GF-D8 (cell line): ENCODE results near the gene AMT.
A peak's percentile ranks its signal among the peaks of the same experiment; 100 is the strongest.

Experiments
- DNase-seq: peaks from one replicate; lab custom pipeline; 2025; lab: John Stamatoyannopoulos, UW

Gene AMT, protein sequence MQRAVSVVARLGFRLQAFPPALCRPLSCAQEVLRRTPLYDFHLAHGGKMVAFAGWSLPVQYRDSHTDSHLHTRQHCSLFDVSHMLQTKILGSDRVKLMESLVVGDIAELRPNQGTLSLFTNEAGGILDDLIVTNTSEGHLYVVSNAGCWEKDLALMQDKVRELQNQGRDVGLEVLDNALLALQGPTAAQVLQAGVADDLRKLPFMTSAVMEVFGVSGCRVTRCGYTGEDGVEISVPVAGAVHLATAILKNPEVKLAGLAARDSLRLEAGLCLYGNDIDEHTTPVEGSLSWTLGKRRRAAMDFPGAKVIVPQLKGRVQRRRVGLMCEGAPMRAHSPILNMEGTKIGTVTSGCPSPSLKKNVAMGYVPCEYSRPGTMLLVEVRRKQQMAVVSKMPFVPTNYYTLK

DNA sequence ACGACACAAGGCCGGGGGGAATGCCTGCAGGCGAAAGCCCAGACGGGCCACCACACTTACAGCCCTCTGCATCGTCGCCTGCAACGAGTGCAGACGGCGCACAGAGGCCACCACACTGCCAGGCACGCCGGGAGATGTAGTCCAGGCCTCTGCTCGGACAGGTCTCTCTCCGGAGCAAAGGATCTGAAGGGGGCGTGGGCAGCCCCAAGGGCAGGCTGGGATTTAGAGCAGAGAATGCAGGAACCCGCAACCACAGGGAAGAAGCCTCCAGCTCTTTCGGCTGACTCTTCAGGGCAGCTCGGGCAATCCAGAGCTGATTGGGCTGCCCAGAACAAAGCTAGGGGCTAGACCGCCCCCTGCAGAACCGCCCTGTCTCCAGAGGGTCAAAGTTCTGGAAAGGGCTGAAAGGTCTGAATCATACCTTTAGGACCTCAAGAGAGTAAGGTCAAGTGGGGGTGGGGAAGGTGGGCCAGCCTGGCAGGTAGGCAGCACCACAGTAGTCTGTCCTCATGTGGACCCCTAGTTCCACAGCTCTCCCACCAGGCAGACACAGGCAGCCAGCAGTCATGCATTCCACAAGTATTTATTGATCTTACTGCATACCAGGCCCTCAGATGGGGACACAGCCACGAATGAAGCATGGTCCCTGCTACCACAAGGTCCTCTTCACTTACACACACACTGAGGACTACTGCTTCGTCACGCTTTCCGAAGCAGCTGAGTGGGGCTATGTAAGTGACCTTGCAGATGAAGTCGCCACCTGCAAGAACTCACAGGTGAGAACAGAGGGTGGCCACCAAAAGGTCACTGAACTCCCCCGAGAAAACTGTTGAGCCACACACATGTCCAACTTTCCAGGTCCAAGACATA lies at the start of gene AMT:
TSS of gene AMT (minus strand) at position 95 of the 870 bp plus-strand sequence. CDS start at position 72, 23 bp downstream.
- no peak for DNase-seq

DNA sequence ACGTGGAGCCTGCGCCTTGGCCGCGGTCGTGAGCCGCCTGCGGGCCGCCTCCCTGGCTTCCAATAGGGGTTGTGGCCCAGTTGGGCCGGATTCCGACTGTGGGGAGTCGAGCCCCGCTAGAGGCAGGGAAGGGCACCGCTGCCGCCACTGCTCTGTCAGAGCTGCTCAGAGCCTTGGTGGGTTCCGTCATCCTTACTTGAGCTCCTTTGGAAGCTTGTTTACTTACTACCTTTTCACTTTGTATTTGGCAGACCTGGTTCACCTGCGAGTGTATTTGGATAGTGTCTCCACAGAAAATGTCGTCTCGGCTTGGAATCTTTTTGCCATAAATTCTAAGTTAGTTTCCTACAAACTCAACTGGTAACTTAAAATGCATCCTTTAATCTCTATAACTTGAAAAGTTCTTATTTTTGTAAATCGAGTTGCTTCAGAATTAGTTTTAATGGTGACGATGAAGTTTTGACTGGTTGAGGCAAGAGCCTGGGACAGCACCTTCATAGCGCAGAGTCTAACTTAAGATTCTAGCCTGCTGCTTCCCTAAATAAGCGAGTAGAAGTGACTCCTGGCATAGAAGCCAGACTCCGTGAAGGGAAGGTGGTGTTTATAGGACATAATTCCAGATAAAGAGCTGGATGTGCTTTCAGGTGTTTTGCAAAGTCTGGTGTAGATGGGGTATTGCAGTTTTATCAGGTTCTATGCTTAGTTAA lies 48.6 kb upstream of the AMT start:
- DNase-seq, result peak; percentile 13

DNA sequence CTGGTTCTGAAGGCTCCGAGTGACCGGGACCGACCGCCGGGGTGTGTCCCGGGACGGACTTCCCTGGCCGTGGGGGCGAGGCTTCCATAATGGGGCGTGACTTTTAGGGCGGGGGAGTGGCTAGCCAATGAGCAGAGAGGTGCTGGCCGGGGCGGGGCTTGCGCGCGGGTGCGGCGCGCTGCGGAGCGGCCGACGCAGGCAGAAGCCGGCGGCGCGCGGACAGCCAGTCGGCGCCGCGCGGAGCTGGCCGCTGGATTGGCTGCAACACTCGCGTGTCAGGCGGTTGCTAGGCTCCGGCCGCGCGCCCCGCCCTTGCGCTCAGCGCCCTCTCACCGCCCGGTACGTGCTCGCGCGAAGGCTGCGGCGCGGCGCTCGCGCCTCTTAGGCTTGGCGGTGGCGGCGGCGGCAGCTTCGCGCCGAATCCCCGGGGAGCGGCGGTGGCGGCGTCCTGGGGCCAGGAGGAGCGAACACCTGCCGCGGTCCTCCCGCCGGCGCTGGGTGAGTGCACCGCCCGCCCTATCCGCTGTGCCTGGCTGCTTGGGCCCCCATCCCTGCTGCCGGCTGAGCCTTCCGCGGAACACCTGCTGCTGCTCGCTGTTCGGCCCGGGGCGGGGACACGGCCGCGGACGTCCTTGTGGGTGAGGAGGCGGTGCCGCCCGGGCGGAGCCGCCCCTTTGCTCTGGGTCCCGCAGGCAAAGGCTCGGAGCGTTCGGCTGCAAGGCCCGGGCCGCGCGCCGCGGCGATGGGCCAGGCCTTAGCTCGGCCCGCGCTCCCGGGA lies 47.9 kb upstream of the AMT start, which contains the start of gene DAG1:
TSS of gene DAG1 (plus strand) at position 332 of the 778 bp plus-strand sequence. CDS start 40,268 bp downstream, outside the sequence.
- DNase-seq, result peak; percentile 84

DNA sequence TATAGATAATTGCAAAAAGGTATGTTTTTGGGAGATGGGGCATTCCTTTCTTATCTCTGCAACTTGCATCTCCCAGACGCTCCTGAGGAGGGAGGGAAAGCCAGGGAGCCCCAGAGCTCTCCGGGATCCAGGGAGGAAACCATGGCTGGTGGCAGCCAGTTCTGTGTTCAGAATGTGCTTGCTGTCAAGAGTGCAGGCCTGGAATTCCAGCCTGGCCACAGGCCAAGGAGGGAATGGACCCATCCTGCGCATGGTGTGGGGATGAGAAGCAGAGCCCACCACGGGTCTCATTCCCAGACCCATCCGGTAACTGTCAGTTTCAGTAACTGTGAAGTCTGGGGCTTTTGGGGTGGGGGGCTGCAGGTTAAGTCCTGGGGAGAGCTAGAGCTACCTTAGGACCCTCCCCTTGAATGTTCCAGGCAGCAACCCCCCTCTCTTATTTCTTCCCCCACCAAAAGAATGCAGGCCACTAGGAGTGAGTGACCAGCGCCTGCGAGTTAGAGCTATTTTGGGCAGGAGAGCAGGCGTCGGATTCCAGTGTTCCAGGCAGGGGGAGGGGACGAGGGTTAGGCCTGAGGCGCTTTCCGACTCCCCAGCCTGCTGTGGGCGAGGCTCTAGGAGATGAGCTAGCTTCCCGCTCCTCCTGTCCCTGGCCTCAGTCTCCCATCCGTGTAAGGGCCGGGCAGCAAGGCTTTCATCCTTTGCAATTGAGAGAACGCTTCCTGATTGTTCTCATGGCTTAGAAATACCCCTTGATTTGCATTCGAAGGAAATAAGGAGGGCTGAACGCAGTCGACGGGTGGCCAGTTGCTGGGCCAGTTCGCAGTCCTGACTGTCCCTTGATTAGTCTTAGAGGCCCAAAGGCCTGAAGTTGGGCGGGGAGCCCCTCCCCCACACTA lies 47.0 kb upstream of the AMT start:
- DNase-seq, result no peak

DNA sequence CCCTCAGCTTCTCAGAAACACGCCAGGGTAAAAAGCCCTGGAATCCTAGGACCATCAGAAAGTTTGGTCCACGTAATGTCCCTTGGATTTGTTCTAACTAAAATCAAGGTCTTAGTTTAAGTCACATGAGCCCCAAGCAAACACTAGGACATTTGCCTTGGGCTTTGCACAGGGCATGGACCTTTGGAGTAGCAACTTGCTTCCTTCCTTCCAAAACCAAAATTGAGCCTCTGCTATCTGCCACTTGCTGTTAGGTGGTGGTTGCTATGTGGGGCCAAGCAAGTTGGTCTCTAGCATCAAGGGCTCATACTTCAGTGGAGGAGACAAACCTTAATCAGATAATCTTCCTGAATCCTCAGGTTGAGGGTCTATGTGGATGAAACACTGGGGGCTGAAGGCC lies 43.8 kb upstream of the AMT start:
- DNase-seq, result no peak

DNA sequence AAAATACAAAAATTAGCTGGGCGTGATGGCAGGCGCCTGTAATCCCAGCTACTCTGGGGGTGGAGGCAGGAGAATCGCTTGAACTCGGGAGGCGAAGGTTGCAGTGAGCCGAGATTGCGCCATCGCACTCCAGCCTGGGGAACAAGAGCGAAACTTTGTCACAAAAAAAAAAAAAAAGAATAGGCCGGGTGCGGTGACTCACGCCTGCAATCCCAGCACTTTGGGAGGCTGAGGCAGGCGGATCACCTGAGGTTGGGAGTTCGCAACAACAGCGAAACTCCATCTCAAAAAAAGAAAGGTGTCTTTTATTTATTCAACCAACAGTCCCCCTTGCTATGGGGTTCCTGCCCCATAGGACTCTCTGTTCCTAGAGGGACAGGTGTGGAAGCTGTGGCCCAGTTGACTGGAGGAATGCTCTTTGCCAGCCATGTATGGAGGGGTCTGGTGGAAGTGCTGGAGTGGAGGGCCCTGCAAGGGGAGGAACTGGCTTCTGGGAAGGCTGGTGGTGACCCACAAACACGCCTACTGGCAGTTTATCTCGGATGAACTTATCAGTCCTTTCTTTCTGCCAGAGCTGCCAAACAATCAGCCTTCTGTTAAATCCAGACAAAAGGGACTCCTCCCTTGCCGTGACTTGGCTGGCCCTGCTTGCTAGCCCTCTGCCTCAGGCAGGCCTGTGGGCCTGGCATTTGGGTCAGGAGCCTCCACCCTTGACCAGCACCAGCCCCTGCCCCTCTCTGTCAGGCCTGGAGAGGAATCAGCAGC lies 43.2 kb upstream of the AMT start:
- no peak for DNase-seq

DNA sequence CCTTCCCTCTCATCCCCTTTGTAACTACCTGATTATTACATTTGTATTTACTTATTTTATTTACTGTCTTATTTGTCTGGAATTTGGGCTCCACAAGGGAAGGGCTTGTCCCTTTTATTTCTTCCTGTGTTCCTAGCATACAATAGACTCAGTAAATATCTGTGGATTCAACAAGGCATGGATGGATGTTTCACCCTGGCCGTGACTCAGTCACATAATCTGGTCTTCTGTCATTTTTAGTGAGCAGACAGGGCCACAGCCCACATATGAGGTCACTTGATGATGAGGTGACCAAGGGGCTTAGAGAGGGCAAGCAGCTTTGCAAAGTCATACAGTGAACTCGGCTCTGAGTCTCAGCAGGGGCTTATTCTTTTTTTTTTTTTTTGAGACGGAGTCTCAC lies 39.9 kb upstream of the AMT start:
- no peak for DNase-seq

DNA sequence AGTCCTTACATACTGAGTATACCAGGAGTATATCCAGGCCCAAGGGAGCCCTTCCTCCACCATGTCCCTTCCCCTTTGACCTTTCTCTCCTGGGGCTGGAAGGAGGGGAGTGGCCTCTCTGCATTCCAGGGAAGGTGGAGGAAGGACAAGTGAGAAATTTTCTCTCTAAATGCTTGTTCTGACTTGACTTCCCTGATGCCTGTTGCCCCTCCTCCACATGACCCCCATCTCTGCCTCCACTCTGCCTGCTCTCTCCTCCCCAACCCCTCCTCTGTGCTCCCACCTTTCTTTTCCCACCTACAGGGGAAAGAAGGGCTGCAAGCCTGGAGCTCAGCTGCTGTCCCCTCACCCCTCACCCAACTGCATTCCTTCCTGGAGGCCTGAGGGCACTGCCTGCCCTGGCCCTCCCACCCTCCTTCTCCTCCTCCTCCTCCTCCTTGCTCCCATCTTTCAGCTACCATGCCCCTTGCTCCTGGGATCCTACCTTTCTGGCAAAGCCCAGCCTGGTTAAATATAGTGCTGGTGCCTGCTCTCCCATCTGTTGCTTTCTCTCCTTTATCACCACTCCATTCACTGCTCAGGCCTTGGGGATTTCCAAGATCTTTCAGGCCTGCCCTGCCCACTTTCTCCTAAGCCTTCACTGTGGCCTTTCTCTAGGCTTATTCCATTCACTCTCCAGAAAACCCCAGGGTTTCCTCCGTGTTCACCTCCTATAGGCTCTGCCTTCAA lies 39.3 kb upstream of the AMT start:
- DNase-seq, result no peak

DNA sequence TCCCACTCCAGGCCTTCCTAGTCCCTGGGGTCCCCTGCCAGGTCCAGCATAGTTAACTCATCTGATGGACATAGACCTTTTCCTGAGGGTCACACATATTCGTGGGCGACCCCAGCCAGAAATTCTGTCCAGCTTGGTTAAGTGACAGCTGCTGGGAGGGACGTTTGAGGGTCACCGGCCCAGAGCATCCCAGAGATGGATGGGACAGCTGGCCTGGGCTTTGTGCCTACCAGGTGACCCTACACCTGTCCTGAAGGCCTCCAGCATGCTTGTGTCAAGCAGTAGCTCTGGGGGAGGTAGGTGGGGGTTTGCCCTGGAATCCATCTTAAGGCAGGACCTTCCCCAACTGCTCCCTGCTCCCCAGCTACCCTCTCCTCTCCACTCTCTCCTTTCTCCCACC lies 38.7 kb upstream of the AMT start:
- DNase-seq, result no peak

DNA sequence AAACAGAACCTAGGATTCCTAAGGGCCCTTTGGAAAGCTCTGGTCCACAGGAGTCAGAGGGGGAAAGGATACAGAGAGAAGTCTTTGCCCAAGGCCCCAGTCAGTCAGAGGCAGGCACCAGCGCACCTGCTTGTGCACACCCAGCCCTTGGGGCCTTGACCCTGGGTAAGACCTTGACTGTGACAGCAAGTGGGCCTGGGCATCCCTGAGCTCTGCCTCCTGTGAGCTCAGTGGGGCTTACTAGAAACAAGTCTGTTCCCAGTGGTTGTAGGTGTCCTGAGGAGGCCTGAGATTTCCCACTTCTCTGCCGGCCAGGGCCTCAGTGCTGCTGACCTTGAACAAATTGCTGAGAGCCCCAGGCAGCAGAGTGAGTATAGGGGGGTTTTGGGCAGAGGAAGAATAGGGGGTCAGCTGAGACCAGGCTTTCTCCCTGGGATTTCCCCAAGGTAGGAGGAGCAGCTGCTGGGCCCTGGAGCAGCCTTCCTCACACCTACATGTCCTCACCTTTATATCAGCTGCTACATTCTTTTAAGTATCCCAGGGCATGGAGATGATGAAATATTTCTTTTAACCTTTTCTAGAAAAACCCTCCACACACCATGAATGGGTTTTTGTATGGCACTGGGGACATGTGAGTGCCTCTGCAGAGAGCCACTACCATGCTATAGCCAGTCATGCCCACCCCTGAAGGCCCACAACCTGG lies 38.1 kb upstream of the AMT start:
- DNase-seq, result no peak

DNA sequence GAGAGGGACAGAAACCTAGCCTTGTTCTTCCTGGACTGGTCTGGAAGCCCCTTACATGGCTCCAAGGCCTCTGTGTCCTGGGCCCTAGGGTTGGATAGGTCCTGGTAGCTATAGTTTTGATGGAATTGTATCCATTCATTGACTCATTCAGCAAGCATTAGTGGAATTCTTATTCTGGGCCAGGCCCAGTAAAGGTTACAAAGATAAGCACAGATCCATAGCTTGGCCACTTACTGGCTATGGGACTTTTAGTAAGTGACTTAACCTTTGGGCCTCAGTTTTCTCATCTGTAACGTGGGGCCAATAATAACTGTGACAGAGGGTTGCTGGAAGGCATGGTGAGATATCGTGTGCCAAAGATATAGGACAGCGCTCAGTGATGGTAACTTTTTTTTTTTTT lies 34.2 kb upstream of the AMT start:
- no peak for DNase-seq

DNA sequence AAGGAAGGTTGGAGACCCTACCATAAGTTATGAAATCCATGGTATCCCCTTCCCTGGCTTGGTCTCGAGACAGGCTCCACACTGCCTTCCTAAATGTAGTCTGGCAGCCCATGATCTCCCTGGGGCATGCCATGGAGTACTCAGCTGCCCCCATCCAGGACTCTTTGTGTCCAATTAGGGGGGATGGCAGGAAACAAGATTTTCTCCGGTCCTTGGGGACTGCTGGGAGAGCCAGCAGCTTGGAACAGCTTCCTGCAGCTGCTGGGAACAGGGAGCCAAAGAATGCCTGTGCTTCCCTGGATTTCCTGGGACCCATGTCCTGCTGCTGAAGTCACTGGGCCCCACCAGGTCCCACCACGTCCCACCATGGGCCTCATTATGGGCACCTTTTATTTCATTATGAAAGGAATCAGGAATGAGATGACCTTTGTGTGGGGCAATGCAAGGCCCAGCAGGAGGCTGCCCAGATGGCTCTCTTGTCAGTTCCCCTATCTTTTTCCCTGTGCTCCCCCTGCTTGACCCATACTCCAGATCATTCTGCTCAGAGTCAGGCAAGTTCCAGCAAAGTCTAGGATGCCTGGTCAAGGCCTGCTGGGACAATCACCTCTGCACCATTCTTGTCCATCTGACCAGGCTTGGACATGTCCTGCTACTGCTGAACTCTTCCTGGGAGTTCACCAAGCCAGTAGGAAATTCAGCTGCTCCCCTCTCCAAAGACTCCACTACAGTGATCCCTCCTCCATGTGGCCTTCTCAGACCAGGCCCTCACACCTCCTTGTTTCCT lies 32.8 kb upstream of the AMT start:
- no peak for DNase-seq

DNA sequence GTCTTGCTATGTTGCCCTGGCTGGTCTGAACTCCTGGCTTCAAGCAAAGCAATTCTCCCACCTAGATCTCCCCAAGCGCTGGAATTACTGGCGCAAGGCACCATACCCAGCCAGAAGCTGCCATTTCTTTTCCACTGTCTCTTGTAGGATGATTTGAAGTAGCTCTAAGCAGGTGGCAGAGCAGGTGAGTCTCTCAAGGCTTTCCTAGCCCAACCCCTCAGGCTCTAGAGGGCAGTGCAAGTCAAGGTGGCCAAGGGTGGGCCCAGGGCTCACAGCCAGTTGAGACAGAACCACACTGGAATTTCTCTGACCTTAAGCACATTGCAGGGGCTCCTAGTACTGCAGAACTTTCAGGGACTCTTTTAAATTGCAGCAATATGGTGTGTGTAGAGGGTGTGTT lies 32.2 kb upstream of the AMT start:
- DNase-seq, result no peak

DNA sequence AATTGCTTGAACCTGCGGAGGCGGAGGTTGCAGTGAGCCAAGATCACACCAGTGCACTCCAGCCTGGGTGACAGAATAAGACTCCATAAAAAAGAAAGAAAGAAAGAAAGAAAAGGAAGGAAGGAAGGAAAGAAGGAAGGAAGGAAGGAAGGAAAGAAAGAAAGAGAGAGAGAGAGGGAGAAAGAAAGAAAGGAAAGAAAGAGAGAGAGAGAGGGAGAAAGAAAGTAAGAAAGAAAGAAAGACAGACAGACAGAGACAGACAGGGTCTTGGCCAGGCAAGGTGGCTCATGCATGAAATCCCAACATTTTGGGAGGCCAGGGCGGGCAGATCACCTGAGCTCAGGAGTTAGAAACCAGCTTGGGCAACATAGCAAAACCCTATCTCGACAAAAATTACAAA lies 31.3 kb upstream of the AMT start:
- no peak for DNase-seq

DNA sequence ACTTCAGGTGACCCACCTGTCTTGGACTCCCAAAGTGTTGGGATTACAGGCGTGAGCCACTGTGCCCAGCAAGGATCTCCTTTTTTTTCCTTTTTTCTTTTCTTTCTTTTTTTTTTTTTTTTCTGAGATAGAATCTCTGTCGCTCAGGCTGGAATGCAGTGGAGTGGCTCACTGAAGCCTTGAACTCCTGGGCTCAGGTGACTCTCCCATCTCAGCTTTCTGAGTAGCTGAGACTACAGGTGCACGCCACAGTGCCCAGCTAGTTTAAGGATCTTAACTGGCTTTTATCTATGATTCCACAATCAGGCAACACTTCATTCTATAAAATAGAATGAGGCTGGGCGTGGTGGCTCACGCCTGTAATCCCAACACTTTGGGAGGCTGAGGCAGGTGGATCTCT lies 23.1 kb upstream of the AMT start:
- DNase-seq, result no peak

DNA sequence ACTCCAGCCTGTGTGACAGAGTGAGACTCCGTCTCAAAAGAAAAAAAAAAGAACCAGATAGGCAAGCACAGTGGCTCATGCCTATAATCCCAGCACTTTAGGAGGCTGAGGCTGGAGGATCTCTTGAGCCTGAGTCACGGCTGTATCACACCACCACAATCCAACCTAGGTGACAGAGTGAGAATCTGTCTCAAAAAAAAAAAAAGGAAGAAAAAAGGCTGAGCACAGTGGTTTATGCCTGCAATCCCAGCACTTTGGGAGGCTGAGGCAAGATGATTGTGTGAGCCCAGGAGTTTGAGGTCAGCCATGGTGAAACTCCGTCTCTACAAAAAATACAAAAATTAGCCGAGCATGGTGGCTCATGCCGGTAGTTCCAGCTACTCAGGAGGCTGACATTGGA lies 12.5 kb upstream of the AMT start:
- no peak for DNase-seq

DNA sequence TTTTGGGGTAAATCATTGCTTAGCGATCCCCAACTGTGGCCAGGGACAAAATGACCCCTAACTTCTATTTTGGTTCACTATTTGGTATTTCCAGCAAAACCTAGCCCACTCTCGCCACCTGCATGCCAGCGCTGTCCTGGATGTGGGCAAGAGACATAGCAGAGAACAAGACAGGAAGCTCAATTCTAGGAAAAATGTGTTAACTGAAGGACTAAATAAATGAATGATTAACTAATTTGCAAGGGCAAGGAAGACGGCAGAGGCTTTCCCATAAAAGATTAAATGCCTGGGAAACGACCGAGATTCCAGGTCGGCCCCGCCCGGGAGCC lies 6.4 kb upstream of the AMT start:
- DNase-seq, result no peak

DNA sequence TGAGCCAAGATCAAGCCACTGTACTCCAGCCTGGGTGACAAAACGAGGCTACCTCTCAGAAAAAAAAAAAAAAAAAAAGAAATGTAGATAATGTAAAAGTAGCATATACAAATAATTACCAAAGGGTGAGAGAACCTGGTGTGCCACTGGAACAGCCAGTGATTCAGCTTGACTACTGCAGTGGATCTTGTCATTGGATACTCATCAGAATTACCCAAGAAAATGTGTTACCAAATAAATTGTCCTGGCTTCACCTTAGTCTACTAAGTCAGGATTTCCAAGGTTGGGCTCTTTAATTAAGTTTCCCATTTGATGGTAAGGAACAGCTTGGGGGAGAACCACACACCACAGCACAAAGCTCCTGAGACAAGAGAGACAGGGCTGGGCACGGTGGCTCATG lies 5.3 kb upstream of the AMT start:
- no peak for DNase-seq
